ENCODE data around the gene COL28A1. TPM values are rescaled to one million over a fixed set of nuclear protein-coding genes. Genes with fewer than 3 reads are reported as not detected.

The COL28A1 gene
- total RNA-seq, 1 donor from 2014 or later = 2.0 TPM

DNA sequence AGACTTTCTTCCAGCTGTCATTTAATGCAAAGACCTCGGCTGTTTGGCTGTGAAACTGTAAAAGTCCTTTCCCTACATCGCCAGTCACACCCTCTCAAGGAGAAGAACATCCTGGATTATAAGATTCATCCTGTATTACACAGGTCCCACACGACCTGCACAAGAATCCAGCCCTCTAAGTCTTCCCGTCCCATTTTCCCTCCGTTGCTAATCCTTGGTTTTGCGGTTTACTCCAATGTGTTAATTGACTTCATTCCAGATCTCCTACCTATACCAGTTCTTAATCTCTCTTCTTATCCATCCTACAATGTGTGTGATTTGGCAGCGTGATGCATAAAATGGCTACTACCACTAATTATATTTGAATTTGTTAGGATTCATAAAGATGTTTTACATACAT, 110.4 kb downstream of the COL28A1 start:
- H3K4me1 ChIP-seq = no peaks in the 10 kb centered on the region
- intact Hi-C loops (cut with DNase I) = no loop called here
- no peaks in the 10 kb centered on the region for H3K27me3 ChIP-seq (ENCODE audit: low read depth)
- no peaks in the 10 kb centered on the region for H3K36me3 ChIP-seq
- DNase-seq (no peak), ATAC-seq (no peak)
- H3K27ac ChIP-seq = no peak overlapping the region
- H3K9me3 ChIP-seq = no peaks in the 10 kb centered on the region
- no peak overlapping the region for H3K4me3 ChIP-seq
- TF ChIP-seq, protein P1, sequence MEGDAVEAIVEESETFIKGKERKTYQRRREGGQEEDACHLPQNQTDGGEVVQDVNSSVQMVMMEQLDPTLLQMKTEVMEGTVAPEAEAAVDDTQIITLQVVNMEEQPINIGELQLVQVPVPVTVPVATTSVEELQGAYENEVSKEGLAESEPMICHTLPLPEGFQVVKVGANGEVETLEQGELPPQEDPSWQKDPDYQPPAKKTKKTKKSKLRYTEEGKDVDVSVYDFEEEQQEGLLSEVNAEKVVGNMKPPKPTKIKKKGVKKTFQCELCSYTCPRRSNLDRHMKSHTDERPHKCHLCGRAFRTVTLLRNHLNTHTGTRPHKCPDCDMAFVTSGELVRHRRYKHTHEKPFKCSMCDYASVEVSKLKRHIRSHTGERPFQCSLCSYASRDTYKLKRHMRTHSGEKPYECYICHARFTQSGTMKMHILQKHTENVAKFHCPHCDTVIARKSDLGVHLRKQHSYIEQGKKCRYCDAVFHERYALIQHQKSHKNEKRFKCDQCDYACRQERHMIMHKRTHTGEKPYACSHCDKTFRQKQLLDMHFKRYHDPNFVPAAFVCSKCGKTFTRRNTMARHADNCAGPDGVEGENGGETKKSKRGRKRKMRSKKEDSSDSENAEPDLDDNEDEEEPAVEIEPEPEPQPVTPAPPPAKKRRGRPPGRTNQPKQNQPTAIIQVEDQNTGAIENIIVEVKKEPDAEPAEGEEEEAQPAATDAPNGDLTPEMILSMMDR (IDR thresholded peaks at IDR 0.05) = no peak

DNA sequence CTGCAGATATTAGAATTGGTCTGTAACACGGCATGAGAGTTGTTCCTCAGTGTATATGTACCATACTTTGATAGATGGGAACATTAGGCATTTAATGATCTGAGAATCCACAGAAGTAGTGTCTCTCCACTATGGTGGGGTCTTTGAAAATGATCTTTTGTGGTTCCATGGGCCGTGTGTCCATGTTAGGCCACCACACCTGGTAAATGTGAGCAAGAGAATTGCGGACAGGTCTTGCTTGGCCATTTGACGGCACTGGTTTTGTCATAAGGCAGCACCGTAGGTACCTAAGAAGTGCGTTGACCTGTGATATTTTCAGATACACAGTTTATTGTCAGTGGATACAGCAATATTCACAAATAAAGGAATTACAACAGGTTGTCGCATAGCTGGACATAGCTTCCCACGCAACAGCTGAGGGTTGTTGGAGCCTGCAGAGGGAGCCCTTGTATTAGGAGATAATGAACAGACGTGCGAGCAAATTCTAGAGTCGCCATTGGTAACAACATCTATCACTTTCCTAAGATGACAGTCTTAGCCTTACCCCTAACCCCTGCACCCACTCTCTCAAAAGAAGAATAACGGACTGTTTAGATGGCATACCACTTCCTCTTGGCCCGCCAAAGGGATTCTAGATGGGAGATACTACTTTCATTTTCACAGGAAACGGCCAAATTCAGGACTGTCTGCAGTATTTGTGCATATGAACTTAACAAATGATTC, 111.4 kb downstream of the COL28A1 start:
- no peaks in the 10 kb centered on the region for H3K36me3 ChIP-seq
- no peaks in the 10 kb centered on the region for H3K9me3 ChIP-seq
- DNase-seq (peak; percentile 55), ATAC-seq (peak; percentile 81 to 85)
- no peaks in the 10 kb centered on the region for H3K27me3 ChIP-seq (ENCODE audit: low read depth)
- no peak overlapping the region for H3K27ac ChIP-seq
- H3K4me1 ChIP-seq = no peaks in the 10 kb centered on the region
- peak overlapping the region; percentile 48 for H3K4me3 ChIP-seq
- intact Hi-C loops (cut with DNase I) = no loop called here
- TF ChIP-seq, protein P1 (IDR thresholded peaks at IDR 0.05) = peak; percentile 69

DNA sequence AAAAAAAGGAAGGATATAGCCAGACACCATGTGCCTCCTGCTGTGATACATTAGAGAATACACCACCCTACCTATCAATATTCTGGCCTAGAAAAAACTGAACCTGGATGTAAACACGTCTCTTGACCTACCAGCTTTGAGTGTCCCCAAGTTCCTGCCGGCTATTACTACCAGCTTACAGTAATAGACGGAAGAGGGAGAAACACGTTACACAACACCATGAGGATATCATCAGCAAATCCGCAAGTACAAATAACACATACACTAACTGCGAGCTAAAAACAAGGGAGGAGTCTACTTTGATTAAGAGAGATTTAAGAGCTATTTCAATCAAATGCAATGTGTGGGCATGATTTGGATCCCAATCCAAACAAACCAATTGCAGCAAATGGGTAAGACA, 113.0 kb downstream of the COL28A1 start:
- Histone ChIP-seq H3K36me3 (no peaks in the 10 kb centered on the region), H3K27me3 (ENCODE audit: low read depth) (no peaks in the 10 kb centered on the region), H3K4me1 (no peaks in the 10 kb centered on the region), H3K4me3 (no peak overlapping the region), H3K9me3 (no peaks in the 10 kb centered on the region), H3K27ac (no peak overlapping the region)
- TF ChIP-seq, protein P1 (IDR thresholded peaks at IDR 0.05) = no peak
- ATAC-seq (peak in 1 of 2 donors; percentile 64), DNase-seq (no peak)
- intact Hi-C loops (cut with DNase I) = no loop called here

DNA sequence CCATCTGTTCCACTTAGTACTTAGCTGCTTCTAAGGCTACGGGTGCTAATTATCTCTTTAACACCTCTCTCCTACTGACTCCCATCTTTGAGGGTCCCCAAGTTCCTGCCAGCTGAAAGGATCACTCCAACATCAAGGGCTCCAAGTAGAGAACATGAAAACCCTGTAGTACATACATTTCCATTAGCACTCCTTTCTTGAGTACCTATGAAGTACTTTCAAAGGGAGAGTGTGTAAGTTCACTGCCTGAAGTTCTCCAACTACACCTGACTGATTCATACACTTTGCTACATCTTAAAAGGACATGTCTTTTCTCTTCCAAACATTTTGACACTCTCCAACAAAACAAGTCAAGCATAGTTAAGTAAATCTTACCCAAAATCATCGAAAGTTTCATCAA, 113.8 kb downstream of the COL28A1 start:
- H3K27ac ChIP-seq = no peak overlapping the region
- TF ChIP-seq, protein P1 (IDR thresholded peaks at IDR 0.05) = no peak
- no peaks in the 10 kb centered on the region for H3K9me3 ChIP-seq
- DNase-seq (no peak), ATAC-seq (peak; percentile 31 to 61)
- no peak overlapping the region for H3K4me3 ChIP-seq
- no peaks in the 10 kb centered on the region for H3K27me3 ChIP-seq (ENCODE audit: low read depth)
- H3K4me1 ChIP-seq = no peaks in the 10 kb centered on the region
- H3K36me3 ChIP-seq = no peaks in the 10 kb centered on the region
- intact Hi-C loops (cut with DNase I) = no loop called here

DNA sequence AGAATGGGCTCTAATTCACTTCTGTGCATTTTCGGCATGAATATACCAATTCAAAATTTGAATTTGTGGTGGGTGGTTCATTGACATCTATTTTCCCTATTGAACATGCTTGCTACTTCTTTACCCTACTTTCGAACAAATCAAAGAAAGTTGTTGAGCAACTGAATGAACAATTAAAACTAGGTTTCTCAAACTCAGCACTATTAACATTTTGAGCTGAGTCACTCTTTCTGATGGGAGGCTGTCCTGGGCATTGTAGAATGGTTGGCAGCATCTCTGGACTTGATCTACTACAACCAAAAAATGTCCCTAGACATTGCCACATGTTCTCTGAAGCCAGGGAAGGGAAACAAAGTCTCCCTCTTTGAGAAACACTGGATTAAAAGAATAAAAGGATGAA, 116.7 kb downstream of the COL28A1 start:
- no peak for ATAC-seq

More for the DNA sequence above, 116.7 kb downstream of the COL28A1 start:
- no peak for DNase-seq
- Histone ChIP-seq H3K27ac (no peak overlapping the region), H3K9me3 (no peaks in the 10 kb centered on the region), H3K27me3 (ENCODE audit: low read depth) (no peaks in the 10 kb centered on the region), H3K36me3 (no peaks in the 10 kb centered on the region), H3K4me3 (no peak overlapping the region), H3K4me1 (peaks cover 8% of the 10 kb centered on the region)
- intact Hi-C loops (cut with DNase I) = no loop called here
- TF ChIP-seq, protein P1 (IDR thresholded peaks at IDR 0.05) = no peak

Measured in lower lobe of right lung (tissue), 2 donors.